Neural cell (in vitro differentiated cells): ENCODE results near the gene CPEB1. TPM values are rescaled to one million over a fixed set of nuclear protein-coding genes. Genes with fewer than 3 reads are reported as not detected.

Experiments
- H2AFZ ChIP-seq: fragments of 200-600, 300-800 bp; sonication (generic), shearing (Covaris generic); 2 replicates; pipeline ENCODE4 v1.6.0; 2014; ENCODE audit warnings: low read depth, mild to moderate bottlenecking, antibody characterized with exemption, low read length, moderate library complexity
- H3F3A ChIP-seq: fragments of 200-600 bp; shearing (Covaris generic); 2 replicates; pipeline ENCODE4 v1.6.1; 2016; ENCODE audit warnings: mild to moderate bottlenecking, moderate library complexity, mixed read lengths, antibody characterized with exemption, low read length; ENCODE audit not compliant: insufficient read depth, poor library complexity, severe bottlenecking
- H3K27ac ChIP-seq: fragments of 200-600, 300-800 bp; sonication (generic), shearing (Covaris generic); 2 replicates; pipeline ENCODE4 v1.5.1; 2014; ENCODE audit warnings: mild to moderate bottlenecking, low read length, moderate library complexity
- H3K27me3 ChIP-seq: fragments of 300-800, 200-600 bp; sonication (generic), shearing (Covaris generic); 2 replicates; pipeline ENCODE4 v1.6.0; 2014; ENCODE audit warnings: mild to moderate bottlenecking, low read depth, low read length, moderate library complexity; ENCODE audit not compliant: insufficient read depth
- H3K36me3 ChIP-seq: fragments of 300-800, 200-600 bp; sonication (generic), shearing (Covaris generic); 2 replicates; pipeline ENCODE4 v1.5.1; 2014; ENCODE audit warnings: mild to moderate bottlenecking, antibody characterized with exemption, low read length, moderate library complexity; ENCODE audit not compliant: insufficient read depth
- H3K4me2 ChIP-seq: fragments of 300-800, 200-600 bp; sonication (generic), shearing (Covaris generic); 2 replicates; pipeline ENCODE4 v1.6.0; 2014; ENCODE audit warnings: mild to moderate bottlenecking, low read length
- H3K4me3 ChIP-seq: fragments of 300-800, 200-600 bp; sonication (generic), shearing (Covaris generic); 2 replicates; pipeline ENCODE4 v1.5.1; 2014; ENCODE audit warnings: mild to moderate bottlenecking, low read length, moderate library complexity
- H3K79me2 ChIP-seq: fragments of 200-600 bp; shearing (Covaris generic); replicated peaks from 2 replicates; pipeline ENCODE4 v1.6.0; 2014; ENCODE audit warnings: mild to moderate bottlenecking, low read length, moderate library complexity; ENCODE audit not compliant: insufficient read depth
- H3K9ac ChIP-seq: fragments of 300-800, 200-600 bp; sonication (generic), shearing (Covaris generic); 2 replicates; pipeline ENCODE4 v1.6.1; 2016; ENCODE audit warnings: mild to moderate bottlenecking, low read length, mixed read lengths
- H3K9me2 ChIP-seq: fragments of 200-600 bp; shearing (Covaris generic); 2 replicates; pipeline ENCODE4 v1.6.1; 2016; ENCODE audit warnings: mild to moderate bottlenecking, low read length, mixed read lengths; ENCODE audit not compliant: insufficient read depth
- H3K9me3 ChIP-seq: fragments of 200-600, 300-800 bp; sonication (generic), shearing (Covaris generic); 2 replicates; pipeline ENCODE4 v1.6.1; 2016; ENCODE audit warnings: mild to moderate bottlenecking, mixed run types, low read length, moderate library complexity, mixed read lengths
- H4K20me1 ChIP-seq: fragments of 200-600 bp; shearing (Covaris generic); 2 replicates; pipeline ENCODE4 v1.6.1; 2016; ENCODE audit warnings: mild to moderate bottlenecking, mixed run types; ENCODE audit not compliant: insufficient read depth
- CTCF ChIP-seq: fragments of 450-650 bp; IDR thresholded peaks from 2 replicates; pipeline ENCODE4 v1.5.1; 2014; ENCODE audit warnings: antibody characterized with exemption, mild to moderate bottlenecking, moderate library complexity; ENCODE audit not compliant: poor library complexity, severe bottlenecking
- EP300 ChIP-seq: fragments of 450-650 bp; conservative IDR thresholded peaks from 2 replicates; pipeline ENCODE4 v1.6.1; 2014; ENCODE audit warnings: antibody characterized with exemption, mild to moderate bottlenecking, moderate library complexity; ENCODE audit not compliant: poor library complexity, severe bottlenecking
- EZH2 ChIP-seq: fragments of 200-600, 300-800 bp; shearing (Covaris generic), sonication (generic); IDR thresholded peaks from 2 replicates; pipeline ENCODE4 v1.6.1; 2014; ENCODE audit warnings: antibody characterized with exemption, low read length, borderline replicate concordance, mild to moderate bottlenecking; ENCODE audit not compliant: insufficient read depth, poor library complexity, severe bottlenecking
- MXI1 ChIP-seq: fragments of 450-650 bp; conservative IDR thresholded peaks from 2 replicates; pipeline ENCODE4 v1.6.1; 2014; ENCODE audit warnings: antibody characterized with exemption, mild to moderate bottlenecking; ENCODE audit not compliant: poor library complexity, severe bottlenecking
- POLR2AphosphoS5 ChIP-seq: IDR thresholded peaks from 2 replicates; pipeline ENCODE4 v1.6.1; 2012
- RAD21 ChIP-seq: fragments of 450-650 bp; conservative IDR thresholded peaks from 2 replicates; pipeline ENCODE4 v1.6.1; 2014; ENCODE audit warnings: antibody characterized with exemption, mild to moderate bottlenecking, moderate library complexity
- REST ChIP-seq: IDR thresholded peaks from 2 replicates; pipeline ENCODE4 v1.6.1; 2012; ENCODE audit warnings: borderline replicate concordance
- SMC3 ChIP-seq: fragments of 450-650 bp; conservative IDR thresholded peaks from 2 replicates; pipeline ENCODE4 v1.6.1; 2014; ENCODE audit warnings: antibody characterized with exemption, mild to moderate bottlenecking, moderate library complexity; ENCODE audit not compliant: poor library complexity
- TAF1 ChIP-seq: IDR thresholded peaks from 2 replicates; pipeline ENCODE4 v1.6.1; 2012; ENCODE audit warnings: low read depth
- polyA plus RNA-seq: library from polyadenylated mRNA; depleted of rRNA; stranded (reverse); fragments of >200 nt; gene quantifications from 2 replicates; pipeline ENCODE4 v1.2.3, GENCODE V29; 2014

Gene CPEB1
- polyA plus RNA-seq, 1 donor from 2014 or later = 0.61 TPM

GRCh38 chr15:82677720-82678323, 30.7 kb upstream of the CPEB1 start:
- Histone ChIP-seq H3K9ac (no peak overlapping the region), H4K20me1 (no peaks in the 10 kb centered on the region), H3K9me3 (no peaks in the 10 kb centered on the region), H2AFZ (no peak overlapping the region), H3K4me3 (no peak overlapping the region), H3K27ac (no peak overlapping the region), H3K79me2 (no peaks in the 10 kb centered on the region), H3F3A (no peaks in the 10 kb centered on the region), H3K27me3 (peaks cover 23% of the 10 kb centered on the region), H3K4me2 (no peak overlapping the region), H3K9me2 (no peaks in the 10 kb centered on the region), H3K36me3 (peaks cover 13% of the 10 kb centered on the region)
- TF ChIP-seq POLR2AphosphoS5 (no peak), SMC3 (no peak), RAD21 (no peak), REST (no peak), TAF1 (no peak), CTCF (no peak), MXI1 (no peak), EZH2 (no peak), EP300 (no peak)

- Histone ChIP-seq H3K36me3 (peaks cover 13% of the 10 kb centered on the region), H3K27me3 (peaks cover 5% of the 10 kb centered on the region), H3K9me3 (no peaks in the 10 kb centered on the region), H3K9ac (no peak overlapping the region), H2AFZ (no peak overlapping the region), H3K9me2 (no peaks in the 10 kb centered on the region), H3K27ac (no peak overlapping the region), H3F3A (no peaks in the 10 kb centered on the region), H4K20me1 (no peaks in the 10 kb centered on the region), H3K4me3 (no peak overlapping the region), H3K4me2 (no peak overlapping the region), H3K79me2 (no peaks in the 10 kb centered on the region)
- TF ChIP-seq TAF1 (no peak), EZH2 (no peak), CTCF (no peak), EP300 (no peak), REST (no peak), MXI1 (no peak), POLR2AphosphoS5 (no peak), SMC3 (no peak), RAD21 (no peak)
Measured at GRCh38 chr15:82674873-82675272, 27.7 kb upstream of the CPEB1 start.
